HEK293T (cell line): ENCODE results near the gene KRAS.
A peak's percentile ranks its signal among the peaks of the same experiment; 100 is the strongest.

Source experiments
- CTCF ChIA-PET: fragments of 350-600 bp; formaldehyde crosslinking; extraction: SDS; loops from one replicate; lab custom pipeline; 2021; ENCODE audit warnings: antibody characterized with exemption, inconsistent platforms; lab: Yijun Ruan, JAX
- POLR2A ChIA-PET: fragments of 350-600 bp; formaldehyde crosslinking; extraction: SDS; loops from one replicate; lab custom pipeline; 2020; ENCODE audit warnings: antibody characterized with exemption, inconsistent platforms; lab: Yijun Ruan, JAX
- DNase-seq: peaks from one replicate; pipeline ENCODE4 v3.0.0; 2012; ENCODE audit warnings: mixed read lengths; ENCODE audit errors: extremely low spot score
- CTBP1 ChIP-seq: fragments of 450-650 bp; IDR thresholded peaks from 2 replicates; pipeline ENCODE4 v1.6.1; 2016; ENCODE audit warnings: borderline replicate concordance
- ELF4 ChIP-seq: fragments of 450-650 bp; IDR thresholded peaks from 2 replicates; pipeline ENCODE4 v1.6.1; 2017; ENCODE audit warnings: antibody characterized with exemption
- FOXM1 ChIP-seq: fragments of 450-650 bp; IDR thresholded peaks from 2 replicates; pipeline ENCODE4 v1.6.1; 2017; ENCODE audit warnings: mild to moderate bottlenecking, borderline replicate concordance
- HDGF ChIP-seq: fragments of 450-650 bp; IDR thresholded peaks from 2 replicates; pipeline ENCODE4 v1.6.1; 2017; ENCODE audit warnings: antibody characterized with exemption, borderline replicate concordance
- NFRKB ChIP-seq: fragments of 450-650 bp; IDR thresholded peaks from 2 replicates; pipeline ENCODE4 v1.6.1; 2016; ENCODE audit warnings: mild to moderate bottlenecking, moderate library complexity
- PKNOX1 ChIP-seq: fragments of 450-650 bp; IDR thresholded peaks from 2 replicates; pipeline ENCODE4 v1.6.1; 2016
- SUZ12 ChIP-seq: fragments of 450-650 bp; IDR thresholded peaks from 2 replicates; pipeline ENCODE4 v1.6.1; 2016; ENCODE audit warnings: mild to moderate bottlenecking
- TARDBP ChIP-seq: fragments of 450-650 bp; IDR thresholded peaks from 2 replicates; pipeline ENCODE4 v1.6.1; 2016
- ZNF384 ChIP-seq: fragments of 450-650 bp; IDR thresholded peaks from 2 replicates; pipeline ENCODE4 v1.6.1; 2016

Gene KRAS

GRCh38 chr12:25156061-25156460 lies 94.7 kb downstream of the KRAS start:
- CTCF ChIA-PET: interaction anchor here (0.6 to 1.4 kb wide), 3 partner anchors 19 to 250 kb away, joined by 3 to 4 read pairs (median 3); no protein-coding TSS in a partner anchor
- POLR2A ChIA-PET: interaction anchor here (1.0 kb wide), 1 partner anchor 228 kb away, joined by 3 read pairs; no protein-coding TSS in a partner anchor
- no peak for TF ChIP-seq ZNF384
- DNase-seq: no peak

GRCh38 chr12:25155022-25155576 lies 95.6 kb downstream of the KRAS start:
- ChIA-PET POLR2A (interaction anchor here (1.0 to 1.7 kb wide), 2 partner anchors 229 to 232 kb away, joined by 3 to 5 read pairs; no protein-coding TSS in a partner anchor), CTCF (interaction anchor here (0.6 to 1.7 kb wide), 8 partner anchors 20 to 937 kb away, joined by 3 to 6 read pairs (median 3); partner anchors contain the start of genes DNAI7 and ETFRF1)
- TF ChIP-seq PKNOX1: no peak
- TF ChIP-seq ELF4: no peak
- TF ChIP-seq ZNF384: no peak
- no peak for TF ChIP-seq HDGF
- TF ChIP-seq CTBP1: no peak
- TF ChIP-seq SUZ12: no peak
- no peak for TF ChIP-seq TARDBP
- no peak for TF ChIP-seq NFRKB
- no peak for TF ChIP-seq FOXM1
- peak; percentile 19 for DNase-seq
